ENCODE results near the gene GABRG3.

Gene GABRG3

GRCh38 chr15:27486051-27486450 is 515.1 kb downstream of the GABRG3 start:
- no peak for DNase-seq
- H3K4me3 ChIP-seq (ENCODE audit: insufficient read depth, low read depth, low read length, poor library complexity, severe bottlenecking): no peak overlapping the region
- no peak overlapping the region for H3K27ac ChIP-seq (ENCODE audit: insufficient read depth, low read length, poor library complexity, severe bottlenecking)
- no peaks in the 10 kb centered on the region for H3K36me3 ChIP-seq (ENCODE audit: control insufficient read depth, insufficient read depth, low read length)
- H3K9me3 ChIP-seq (ENCODE audit: control insufficient read depth, low read length): no peaks in the 10 kb centered on the region
- no peaks in the 10 kb centered on the region for H3K4me1 ChIP-seq (ENCODE audit: control insufficient read depth, insufficient read depth, low read length, poor library complexity, severe bottlenecking)
- no peaks in the 10 kb centered on the region for H3K27me3 ChIP-seq (replicated peaks; ENCODE audit: control insufficient read depth, insufficient read depth, low read length, poor library complexity, severe bottlenecking)

- Histone ChIP-seq H3K27me3 (replicated peaks; ENCODE audit: control insufficient read depth, insufficient read depth, low read length, poor library complexity, severe bottlenecking) (no peaks in the 10 kb centered on the region), H3K4me3 (ENCODE audit: insufficient read depth, low read depth, low read length, poor library complexity, severe bottlenecking) (no peak overlapping the region), H3K9me3 (ENCODE audit: control insufficient read depth, low read length) (no peaks in the 10 kb centered on the region), H3K36me3 (ENCODE audit: control insufficient read depth, insufficient read depth, low read length) (no peaks in the 10 kb centered on the region), H3K27ac (ENCODE audit: insufficient read depth, low read length, poor library complexity, severe bottlenecking) (no peak overlapping the region), H3K4me1 (ENCODE audit: control insufficient read depth, insufficient read depth, low read length, poor library complexity, severe bottlenecking) (no peaks in the 10 kb centered on the region)
- no peak for DNase-seq
Observed at GRCh38 chr15:27486683-27487647, 516.0 kb downstream of the GABRG3 start.

DNA sequence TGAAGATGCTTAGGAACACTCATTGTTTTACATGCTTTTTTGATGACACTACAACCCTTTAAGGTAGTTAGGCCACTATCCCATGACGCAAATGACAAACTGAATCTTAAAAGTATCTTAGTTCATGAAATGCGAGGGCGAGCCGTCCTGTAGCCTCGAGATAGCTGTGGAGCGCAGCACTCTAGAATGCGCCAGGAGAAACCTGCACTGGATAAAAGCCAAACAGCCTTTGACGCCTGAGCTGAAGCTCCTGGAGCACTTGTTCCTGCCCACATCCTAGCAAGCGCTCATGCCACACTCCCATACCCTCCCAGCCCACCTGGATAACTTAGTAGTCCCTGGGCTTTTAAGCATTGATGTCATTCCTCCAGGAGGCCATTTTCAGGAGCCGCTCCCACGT is 516.9 kb downstream of the GABRG3 start:
- Histone ChIP-seq H3K4me3 (ENCODE audit: insufficient read depth, low read depth, low read length, poor library complexity, severe bottlenecking) (no peak overlapping the region), H3K36me3 (ENCODE audit: control insufficient read depth, insufficient read depth, low read length) (no peaks in the 10 kb centered on the region), H3K27me3 (replicated peaks; ENCODE audit: control insufficient read depth, insufficient read depth, low read length, poor library complexity, severe bottlenecking) (no peaks in the 10 kb centered on the region), H3K9me3 (ENCODE audit: control insufficient read depth, low read length) (no peaks in the 10 kb centered on the region), H3K4me1 (ENCODE audit: control insufficient read depth, insufficient read depth, low read length, poor library complexity, severe bottlenecking) (no peaks in the 10 kb centered on the region), H3K27ac (ENCODE audit: insufficient read depth, low read length, poor library complexity, severe bottlenecking) (no peak overlapping the region)
- DNase-seq: no peak

DNA sequence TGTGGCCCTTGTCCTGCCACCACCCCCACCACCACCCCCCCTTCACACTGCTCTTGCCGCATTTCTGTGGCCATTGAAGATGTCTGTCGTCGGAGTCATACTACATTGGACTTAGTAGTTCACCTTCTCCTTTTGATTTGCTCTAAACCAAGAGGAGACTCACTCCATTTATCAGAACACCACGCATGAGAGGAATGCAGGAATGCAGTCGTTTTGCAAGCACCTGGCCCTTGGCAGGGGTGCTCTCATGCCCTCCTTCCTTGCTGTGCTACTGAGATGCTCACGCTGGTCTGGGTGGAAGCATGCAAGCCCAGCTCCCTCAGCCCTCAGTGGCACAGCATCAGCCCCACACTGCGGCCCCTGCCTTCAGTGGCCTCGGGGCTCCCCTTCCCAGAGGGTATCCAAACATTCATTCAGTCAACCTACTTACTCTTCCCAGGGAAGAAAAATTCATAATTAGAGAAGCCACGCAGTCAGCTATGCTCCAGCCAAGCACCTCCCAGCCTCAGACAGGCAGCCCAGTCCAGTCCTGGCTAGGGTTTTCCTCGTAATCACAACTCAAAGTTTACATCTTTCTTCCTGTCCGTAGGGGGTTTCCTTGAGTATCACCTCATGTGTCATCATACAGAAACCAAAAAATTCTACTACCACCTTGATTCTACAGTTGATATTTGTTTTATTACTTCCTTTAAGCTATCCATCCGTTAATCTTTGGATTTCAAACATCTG is 520.0 kb downstream of the GABRG3 start:
- Histone ChIP-seq H3K36me3 (ENCODE audit: control insufficient read depth, insufficient read depth, low read length) (no peaks in the 10 kb centered on the region), H3K4me3 (ENCODE audit: insufficient read depth, low read depth, low read length, poor library complexity, severe bottlenecking) (no peak overlapping the region), H3K4me1 (ENCODE audit: control insufficient read depth, insufficient read depth, low read length, poor library complexity, severe bottlenecking) (no peaks in the 10 kb centered on the region), H3K27me3 (replicated peaks; ENCODE audit: control insufficient read depth, insufficient read depth, low read length, poor library complexity, severe bottlenecking) (no peaks in the 10 kb centered on the region), H3K27ac (ENCODE audit: insufficient read depth, low read length, poor library complexity, severe bottlenecking) (no peak overlapping the region), H3K9me3 (ENCODE audit: control insufficient read depth, low read length) (no peaks in the 10 kb centered on the region)
- DNase-seq: no peak

- DNase-seq: no peak
- H3K4me1 ChIP-seq (ENCODE audit: control insufficient read depth, insufficient read depth, low read length, poor library complexity, severe bottlenecking): no peaks in the 10 kb centered on the region
- no peak overlapping the region for H3K4me3 ChIP-seq (ENCODE audit: insufficient read depth, low read depth, low read length, poor library complexity, severe bottlenecking)
- no peaks in the 10 kb centered on the region for H3K36me3 ChIP-seq (ENCODE audit: control insufficient read depth, insufficient read depth, low read length)
- no peaks in the 10 kb centered on the region for H3K27me3 ChIP-seq (replicated peaks; ENCODE audit: control insufficient read depth, insufficient read depth, low read length, poor library complexity, severe bottlenecking)
- H3K27ac ChIP-seq (ENCODE audit: insufficient read depth, low read length, poor library complexity, severe bottlenecking): no peak overlapping the region
- no peaks in the 10 kb centered on the region for H3K9me3 ChIP-seq (ENCODE audit: control insufficient read depth, low read length)
Observed at GRCh38 chr15:27491666-27492621, 521.0 kb downstream of the GABRG3 start.

DNA sequence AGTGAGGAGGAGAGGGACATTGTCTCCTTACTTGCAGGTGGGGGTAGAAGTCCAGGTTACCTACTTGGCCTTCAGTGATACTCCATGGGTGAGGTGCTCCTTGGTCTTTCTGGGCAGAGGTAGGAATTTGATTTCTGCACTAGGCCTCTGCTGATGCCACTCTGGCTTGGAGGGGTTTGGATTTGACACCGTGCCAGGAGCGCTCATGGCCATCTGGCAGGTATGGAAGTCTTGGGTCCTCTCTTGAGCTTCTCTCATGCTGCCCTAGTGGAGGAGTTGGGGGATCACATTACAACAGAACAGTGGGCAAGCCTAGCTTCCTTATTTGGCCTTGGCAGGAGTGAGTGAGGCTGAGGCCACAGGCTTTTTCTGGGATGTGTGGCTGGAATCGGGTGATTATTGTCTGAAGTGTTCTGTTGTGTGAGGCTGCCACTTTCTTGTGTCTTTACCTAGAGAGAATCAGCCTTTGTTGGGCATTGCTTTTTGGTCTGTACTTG is 525.0 kb downstream of the GABRG3 start:
- Histone ChIP-seq H3K36me3 (ENCODE audit: control insufficient read depth, insufficient read depth, low read length) (no peaks in the 10 kb centered on the region), H3K27me3 (replicated peaks; ENCODE audit: control insufficient read depth, insufficient read depth, low read length, poor library complexity, severe bottlenecking) (no peaks in the 10 kb centered on the region), H3K4me1 (ENCODE audit: control insufficient read depth, insufficient read depth, low read length, poor library complexity, severe bottlenecking) (no peaks in the 10 kb centered on the region), H3K4me3 (ENCODE audit: insufficient read depth, low read depth, low read length, poor library complexity, severe bottlenecking) (no peak overlapping the region), H3K9me3 (ENCODE audit: control insufficient read depth, low read length) (no peaks in the 10 kb centered on the region), H3K27ac (ENCODE audit: insufficient read depth, low read length, poor library complexity, severe bottlenecking) (no peak overlapping the region)
- DNase-seq: no peak

DNA sequence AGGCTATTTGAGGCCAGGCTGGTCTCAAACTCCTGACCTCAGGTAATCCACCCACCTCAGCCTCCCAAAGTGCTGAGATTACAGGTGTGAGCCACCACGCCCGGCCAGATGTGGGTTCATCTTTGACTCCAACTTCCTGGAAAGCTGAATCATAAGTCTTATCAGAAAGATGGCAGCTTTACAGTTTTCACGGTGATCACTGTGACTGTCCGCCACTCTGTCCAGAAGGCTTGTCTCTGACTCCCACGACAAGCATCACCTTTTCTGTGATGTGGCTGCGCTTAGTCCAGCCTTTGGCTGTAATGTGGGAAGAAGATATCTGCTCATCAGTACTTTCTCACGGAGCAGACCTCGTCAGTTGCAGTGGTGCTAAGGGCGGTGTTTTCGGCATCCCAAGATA is 527.7 kb downstream of the GABRG3 start:
- Histone ChIP-seq H3K4me1 (ENCODE audit: control insufficient read depth, insufficient read depth, low read length, poor library complexity, severe bottlenecking) (no peaks in the 10 kb centered on the region), H3K9me3 (ENCODE audit: control insufficient read depth, low read length) (peaks cover 3% of the 10 kb centered on the region), H3K4me3 (ENCODE audit: insufficient read depth, low read depth, low read length, poor library complexity, severe bottlenecking) (no peak overlapping the region), H3K27me3 (replicated peaks; ENCODE audit: control insufficient read depth, insufficient read depth, low read length, poor library complexity, severe bottlenecking) (no peaks in the 10 kb centered on the region), H3K36me3 (ENCODE audit: control insufficient read depth, insufficient read depth, low read length) (no peaks in the 10 kb centered on the region), H3K27ac (ENCODE audit: insufficient read depth, low read length, poor library complexity, severe bottlenecking) (no peak overlapping the region)
- DNase-seq: no peak

DNA sequence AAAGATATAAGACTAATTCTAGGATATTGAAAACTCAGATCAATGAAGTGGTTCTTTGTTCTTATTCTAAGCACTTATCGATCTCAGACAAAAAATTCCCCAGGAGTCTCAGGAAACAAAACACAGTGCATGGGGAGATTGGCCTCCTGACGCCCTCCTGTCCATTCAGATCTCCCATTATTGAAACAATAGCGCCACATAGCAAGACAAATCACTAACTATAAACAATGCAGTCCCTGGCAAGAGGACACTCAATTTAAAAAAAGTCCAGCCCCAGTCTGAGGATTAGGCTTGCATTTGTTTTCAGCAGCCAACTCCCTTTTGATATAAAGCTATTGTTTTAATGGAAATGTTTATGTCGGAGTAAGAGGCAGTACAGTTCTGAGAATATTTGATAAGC is 528.2 kb downstream of the GABRG3 start:
- Histone ChIP-seq H3K4me3 (ENCODE audit: insufficient read depth, low read depth, low read length, poor library complexity, severe bottlenecking) (no peak overlapping the region), H3K27ac (ENCODE audit: insufficient read depth, low read length, poor library complexity, severe bottlenecking) (no peak overlapping the region), H3K9me3 (ENCODE audit: control insufficient read depth, low read length) (peaks cover 3% of the 10 kb centered on the region), H3K27me3 (replicated peaks; ENCODE audit: control insufficient read depth, insufficient read depth, low read length, poor library complexity, severe bottlenecking) (no peaks in the 10 kb centered on the region), H3K36me3 (ENCODE audit: control insufficient read depth, insufficient read depth, low read length) (no peaks in the 10 kb centered on the region), H3K4me1 (ENCODE audit: control insufficient read depth, insufficient read depth, low read length, poor library complexity, severe bottlenecking) (no peaks in the 10 kb centered on the region)
- no peak for DNase-seq

GRCh38 chr15:27499719-27500118 is 528.7 kb downstream of the GABRG3 start:
- no peaks in the 10 kb centered on the region for H3K4me1 ChIP-seq (ENCODE audit: control insufficient read depth, insufficient read depth, low read length, poor library complexity, severe bottlenecking)
- peaks cover 3% of the 10 kb centered on the region for H3K9me3 ChIP-seq (ENCODE audit: control insufficient read depth, low read length)
- H3K27ac ChIP-seq (ENCODE audit: insufficient read depth, low read length, poor library complexity, severe bottlenecking): no peak overlapping the region
- no peaks in the 10 kb centered on the region for H3K36me3 ChIP-seq (ENCODE audit: control insufficient read depth, insufficient read depth, low read length)
- H3K27me3 ChIP-seq (replicated peaks; ENCODE audit: control insufficient read depth, insufficient read depth, low read length, poor library complexity, severe bottlenecking): no peaks in the 10 kb centered on the region
- no peak for DNase-seq
- no peak overlapping the region for H3K4me3 ChIP-seq (ENCODE audit: insufficient read depth, low read depth, low read length, poor library complexity, severe bottlenecking)
